ENCODE data around the gene SESN3.
A peak's percentile ranks its signal among the peaks of the same experiment; 100 is the strongest.

SESN3 gene

DNA sequence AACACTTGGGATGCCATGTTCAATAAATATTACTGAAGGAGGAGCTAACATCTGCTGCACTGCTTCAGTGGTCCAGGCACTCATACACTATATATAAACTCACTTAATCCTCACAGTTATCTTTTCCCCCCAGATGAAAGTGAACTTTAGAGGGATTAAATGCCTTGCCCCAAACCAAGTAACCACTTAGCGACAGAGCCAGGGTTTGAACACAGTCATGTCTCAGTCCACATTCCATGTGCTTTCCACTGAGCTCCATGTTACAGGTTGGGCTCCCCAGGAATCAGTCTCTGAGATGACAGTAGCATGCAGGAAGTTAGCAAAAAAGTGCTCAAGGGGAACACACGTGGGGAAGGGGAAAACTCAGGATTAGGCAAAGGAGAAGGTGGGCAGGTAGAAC is 82.1 kb downstream of the SESN3 start:
- DNase-seq (ENCODE audit: low read depth, low spot score) = no peak
- TF ChIP-seq EZH2 (IDR thresholded peaks at IDR 0.05) = no peak
- no peak for TF ChIP-seq POLR2AphosphoS5 (IDR thresholded peaks at IDR 0.05; ENCODE audit: borderline replicate concordance, low read depth, low read length)
- TF ChIP-seq FOXP2 (optimal IDR thresholded peaks at IDR 0.05; ENCODE audit: control extremely low read depth, extremely low read length, insufficient read depth) = no peak
- Histone ChIP-seq H3K9me3 (ENCODE audit: low read depth, low read length) (no peaks in the 10 kb centered on the region), H3K9ac (ENCODE audit: insufficient read length) (no peak overlapping the region), H3K27ac (no peak overlapping the region), H3K4me3 (no peak overlapping the region), H3K36me3 (ENCODE audit: insufficient read depth, low read length) (no peaks in the 10 kb centered on the region)

DNA sequence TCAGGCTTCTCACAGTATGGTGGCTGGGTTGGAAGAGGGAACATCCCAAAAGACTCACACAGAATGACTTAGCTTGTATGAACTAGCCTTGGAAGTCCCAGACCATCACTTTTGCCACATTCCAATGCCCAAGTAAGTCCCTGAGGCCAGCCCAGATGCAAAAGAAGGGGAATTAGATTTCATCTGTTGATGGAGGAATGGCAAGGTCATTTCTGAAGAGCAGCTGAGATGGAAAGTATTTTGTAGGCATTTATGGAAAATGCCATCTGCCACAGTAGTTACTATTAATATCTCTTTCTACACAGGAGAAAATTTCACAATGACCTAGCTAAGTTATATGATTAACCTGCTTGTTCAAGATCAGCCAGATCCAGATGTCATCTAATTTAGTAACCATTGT is 82.6 kb downstream of the SESN3 start:
- TF ChIP-seq POLR2AphosphoS5 (IDR thresholded peaks at IDR 0.05; ENCODE audit: borderline replicate concordance, low read depth, low read length) (no peak), EZH2 (IDR thresholded peaks at IDR 0.05) (no peak), FOXP2 (optimal IDR thresholded peaks at IDR 0.05; ENCODE audit: control extremely low read depth, extremely low read length, insufficient read depth) (no peak)
- no peak overlapping the region for H3K27ac ChIP-seq
- no peak overlapping the region for H3K9ac ChIP-seq (ENCODE audit: insufficient read length)
- no peak overlapping the region for H3K4me3 ChIP-seq
- H3K36me3 ChIP-seq (ENCODE audit: insufficient read depth, low read length) = no peaks in the 10 kb centered on the region
- H3K9me3 ChIP-seq (ENCODE audit: low read depth, low read length) = no peaks in the 10 kb centered on the region
- no peak for DNase-seq (ENCODE audit: low read depth, low spot score)

DNA sequence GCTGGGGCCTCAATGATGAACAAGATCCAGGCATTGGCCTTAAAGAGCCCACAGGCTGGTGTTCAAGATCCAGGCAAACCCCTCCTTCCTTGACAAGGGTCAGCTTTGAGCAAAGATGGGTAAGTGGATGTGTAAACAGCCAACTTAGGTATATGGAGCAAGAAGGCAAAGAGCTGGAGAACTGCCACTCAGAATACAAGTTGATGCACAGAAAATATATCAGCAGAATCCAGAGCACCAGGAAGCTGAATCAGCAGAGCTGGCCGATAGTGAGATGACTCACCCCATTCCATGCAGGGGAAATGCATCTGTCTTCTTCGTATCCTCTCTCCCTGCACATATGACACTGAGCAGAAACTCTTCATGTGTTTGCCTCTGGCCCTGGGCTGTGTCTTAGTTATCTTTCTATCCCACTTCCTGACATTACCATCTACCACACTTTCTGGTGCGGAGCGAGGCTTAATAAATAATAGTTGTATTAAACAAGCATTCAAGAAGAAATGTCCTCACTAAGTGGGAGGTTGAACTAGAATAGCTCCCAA is 83.6 kb downstream of the SESN3 start:
- Histone ChIP-seq H3K9ac (ENCODE audit: insufficient read length) (no peak overlapping the region), H3K4me3 (peak overlapping the region; percentile 46; the same call in 1 of the 2 replicates), H3K9me3 (ENCODE audit: low read depth, low read length) (no peaks in the 10 kb centered on the region), H3K36me3 (ENCODE audit: insufficient read depth, low read length) (no peaks in the 10 kb centered on the region), H3K27ac (no peak overlapping the region)
- TF ChIP-seq EZH2 (IDR thresholded peaks at IDR 0.05) (no peak), FOXP2 (optimal IDR thresholded peaks at IDR 0.05; ENCODE audit: control extremely low read depth, extremely low read length, insufficient read depth) (peak; percentile 13), POLR2AphosphoS5 (IDR thresholded peaks at IDR 0.05; ENCODE audit: borderline replicate concordance, low read depth, low read length) (no peak)
- DNase-seq (ENCODE audit: low read depth, low spot score) = peak; percentile 51

DNA sequence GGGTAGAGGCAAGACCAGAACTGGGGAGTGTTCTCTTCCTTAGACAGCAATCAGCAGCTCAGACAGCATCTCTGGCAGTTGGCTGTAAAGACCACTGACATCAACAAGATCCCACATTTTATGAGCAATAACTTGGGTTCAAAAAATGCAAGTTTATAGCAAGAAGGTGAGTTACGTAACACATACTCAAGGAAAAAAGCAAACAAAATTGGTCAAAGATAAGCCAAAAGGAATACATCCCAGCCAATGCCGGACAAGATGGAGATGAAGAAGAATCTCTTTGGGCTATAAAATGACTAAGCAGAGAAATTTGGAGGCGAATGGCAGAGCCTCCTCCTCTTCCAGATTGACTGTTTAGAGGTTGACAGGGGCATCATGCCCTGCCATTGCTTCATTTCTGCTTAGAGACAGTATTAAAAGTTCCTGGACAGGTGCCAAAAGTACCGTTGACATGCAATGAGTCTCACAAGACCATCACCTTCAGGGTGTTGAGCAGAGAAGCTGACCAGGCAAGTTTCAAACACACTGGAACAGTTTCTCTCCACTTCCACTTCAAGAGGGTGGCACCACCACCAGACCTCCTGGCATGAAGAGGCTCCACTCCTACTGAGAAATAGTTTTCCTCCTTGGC is 85.5 kb downstream of the SESN3 start:
- H3K9me3 ChIP-seq (ENCODE audit: low read depth, low read length) = no peaks in the 10 kb centered on the region
- no peak overlapping the region for H3K9ac ChIP-seq (ENCODE audit: insufficient read length)
- no peaks in the 10 kb centered on the region for H3K36me3 ChIP-seq (ENCODE audit: insufficient read depth, low read length)
- no peak for DNase-seq (ENCODE audit: low read depth, low spot score)
- no peak overlapping the region for H3K4me3 ChIP-seq
- H3K27ac ChIP-seq = no peak overlapping the region
- TF ChIP-seq FOXP2 (optimal IDR thresholded peaks at IDR 0.05; ENCODE audit: control extremely low read depth, extremely low read length, insufficient read depth) = no peak
- no peak for TF ChIP-seq POLR2AphosphoS5 (IDR thresholded peaks at IDR 0.05; ENCODE audit: borderline replicate concordance, low read depth, low read length)
- TF ChIP-seq EZH2 (IDR thresholded peaks at IDR 0.05) = no peak

DNA sequence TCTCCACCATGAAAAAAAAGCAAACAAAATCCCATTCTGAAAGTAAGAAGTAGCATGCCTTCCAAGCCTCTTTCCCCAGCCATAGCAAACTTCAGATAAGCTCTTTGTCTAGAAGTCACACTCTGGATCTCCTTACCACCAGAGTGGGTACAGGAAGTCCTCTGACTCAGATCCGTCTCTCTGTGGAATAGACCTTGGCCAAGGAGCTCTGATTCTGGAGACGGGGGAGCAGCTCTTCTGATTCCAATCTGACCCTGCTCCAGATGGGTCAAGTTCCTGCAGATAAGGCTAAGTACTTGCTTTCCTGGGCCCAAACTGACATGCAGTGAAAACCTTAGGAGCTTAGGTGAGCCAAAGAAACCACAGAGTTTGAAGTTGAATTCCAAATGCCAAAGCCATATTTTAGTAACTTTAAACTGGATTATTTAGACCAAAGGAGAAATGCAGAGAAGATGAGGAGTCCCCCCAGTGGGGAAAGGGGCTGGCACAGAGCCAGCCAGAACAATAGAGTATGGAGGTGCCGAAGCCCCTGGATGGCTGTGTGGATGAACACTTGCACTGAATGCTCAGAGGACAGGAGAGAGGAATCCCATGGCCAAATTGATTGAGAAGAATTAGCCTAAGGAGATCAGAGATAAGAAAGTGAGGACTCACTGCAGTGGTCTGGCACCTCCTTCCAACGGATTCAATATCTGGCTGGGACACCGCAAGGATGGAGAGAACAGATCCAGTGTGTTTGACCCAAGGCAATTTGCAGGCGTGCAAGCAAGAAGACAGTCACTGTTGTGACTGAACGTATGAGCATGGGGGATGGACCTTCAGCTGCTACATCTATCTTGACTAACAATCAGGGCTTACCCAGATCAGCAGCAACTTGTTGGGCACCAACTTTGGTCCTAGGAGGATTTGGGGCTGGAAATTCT is 86.4 kb downstream of the SESN3 start:
- no peak for DNase-seq (ENCODE audit: low read depth, low spot score)
- TF ChIP-seq POLR2AphosphoS5 (IDR thresholded peaks at IDR 0.05; ENCODE audit: borderline replicate concordance, low read depth, low read length) (no peak), EZH2 (IDR thresholded peaks at IDR 0.05) (no peak), FOXP2 (optimal IDR thresholded peaks at IDR 0.05; ENCODE audit: control extremely low read depth, extremely low read length, insufficient read depth) (no peak)

DNA sequence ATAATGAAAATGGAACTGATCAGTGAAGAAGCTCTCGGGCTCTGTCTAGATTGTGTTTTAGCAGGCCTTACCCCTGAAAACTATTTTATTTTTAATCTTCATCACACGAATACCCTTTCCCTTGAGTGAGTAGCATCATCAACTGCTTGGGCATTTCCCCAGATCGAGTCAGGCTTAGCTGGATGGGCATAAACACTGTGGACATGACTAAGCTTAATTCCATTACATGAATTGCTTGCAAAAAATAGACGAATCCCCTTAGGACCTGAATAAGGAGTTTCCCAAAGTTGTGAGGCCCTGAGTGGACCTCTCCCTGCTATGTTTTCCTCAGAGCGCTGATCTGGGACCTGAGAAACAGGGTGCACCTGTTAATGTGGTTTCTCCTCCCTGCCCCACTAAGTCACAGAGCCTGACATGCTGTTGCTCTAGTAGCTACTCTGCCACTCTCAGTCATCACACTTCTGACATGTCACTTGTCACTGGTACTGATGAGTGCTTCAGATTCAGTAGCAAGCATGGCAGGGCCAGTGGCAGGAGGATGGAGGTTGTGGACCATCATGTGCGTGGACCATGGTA is 87.8 kb downstream of the SESN3 start:
- DNase-seq (ENCODE audit: low read depth, low spot score) = no peak
- no peak overlapping the region for H3K27ac ChIP-seq
- H3K36me3 ChIP-seq (ENCODE audit: insufficient read depth, low read length) = no peaks in the 10 kb centered on the region
- H3K9ac ChIP-seq (ENCODE audit: insufficient read length) = no peak overlapping the region
- H3K9me3 ChIP-seq (ENCODE audit: low read depth, low read length) = no peaks in the 10 kb centered on the region
- no peak overlapping the region for H3K4me3 ChIP-seq
- TF ChIP-seq FOXP2 (optimal IDR thresholded peaks at IDR 0.05; ENCODE audit: control extremely low read depth, extremely low read length, insufficient read depth) = no peak
- TF ChIP-seq POLR2AphosphoS5 (IDR thresholded peaks at IDR 0.05; ENCODE audit: borderline replicate concordance, low read depth, low read length) = no peak
- TF ChIP-seq EZH2 (IDR thresholded peaks at IDR 0.05) = no peak

More for the DNA sequence above, 86.4 kb downstream of the SESN3 start:
- H3K9ac ChIP-seq (ENCODE audit: insufficient read length) = no peak overlapping the region
- H3K27ac ChIP-seq = no peak overlapping the region
- H3K9me3 ChIP-seq (ENCODE audit: low read depth, low read length) = no peaks in the 10 kb centered on the region
- H3K36me3 ChIP-seq (ENCODE audit: insufficient read depth, low read length) = no peaks in the 10 kb centered on the region
- H3K4me3 ChIP-seq = no peak overlapping the region

DNA sequence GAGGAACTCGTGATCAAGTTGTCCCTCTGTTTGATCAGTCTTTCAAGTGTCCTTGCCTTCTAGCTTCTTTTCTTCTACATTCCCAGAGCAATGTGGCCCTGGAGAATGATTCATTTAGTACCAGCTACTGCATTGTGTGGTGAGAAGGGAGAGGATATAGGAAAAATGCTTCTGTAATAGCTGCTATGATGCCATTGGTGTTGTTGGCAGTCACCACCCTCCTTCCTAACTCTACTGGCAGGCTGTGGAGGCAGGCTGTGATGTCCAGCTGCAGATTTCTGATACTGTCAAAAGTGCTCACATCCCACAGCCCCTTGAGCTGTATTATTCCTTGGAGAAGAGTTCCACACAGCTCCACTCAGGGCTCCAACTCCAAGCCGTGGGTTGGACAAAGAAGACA is 88.6 kb downstream of the SESN3 start:
- Histone ChIP-seq H3K9ac (ENCODE audit: insufficient read length) (no peak overlapping the region), H3K27ac (no peak overlapping the region), H3K4me3 (no peak overlapping the region), H3K36me3 (ENCODE audit: insufficient read depth, low read length) (no peaks in the 10 kb centered on the region), H3K9me3 (ENCODE audit: low read depth, low read length) (no peaks in the 10 kb centered on the region)
- TF ChIP-seq EZH2 (IDR thresholded peaks at IDR 0.05) (no peak), POLR2AphosphoS5 (IDR thresholded peaks at IDR 0.05; ENCODE audit: borderline replicate concordance, low read depth, low read length) (no peak), FOXP2 (optimal IDR thresholded peaks at IDR 0.05; ENCODE audit: control extremely low read depth, extremely low read length, insufficient read depth) (no peak)
- DNase-seq (ENCODE audit: low read depth, low spot score) = no peak
